BLaER1 (cell line): ENCODE data around the gene DOCK2.

ENCODE experiments used
- H3K27ac ChIP-seq: shearing (Covaris generic); formaldehyde crosslinking; 2 replicates; pipeline ENCODE4 v1.8.1; 2022
- H3K27me3 ChIP-seq: shearing (Covaris generic); formaldehyde crosslinking; 2 replicates; pipeline ENCODE4 v1.8.1; 2022
- H3K36me3 ChIP-seq: shearing (Covaris generic); formaldehyde crosslinking; 2 replicates; pipeline ENCODE4 v1.8.1; 2022
- H3K4me1 ChIP-seq: shearing (Covaris generic); formaldehyde crosslinking; 2 replicates; pipeline ENCODE4 v1.8.1; 2022
- H3K4me2 ChIP-seq: shearing (Covaris generic); formaldehyde crosslinking; 2 replicates; pipeline ENCODE4 v1.8.1; 2022
- H3K4me3 ChIP-seq: shearing (Covaris generic); formaldehyde crosslinking; 2 replicates; pipeline ENCODE4 v1.8.1; 2022
- H3K9ac ChIP-seq: shearing (Covaris generic); formaldehyde crosslinking; 2 replicates; pipeline ENCODE4 v1.8.1; 2022
- H3K9me3 ChIP-seq: shearing (Covaris generic); formaldehyde crosslinking; 2 replicates; pipeline ENCODE4 v1.8.1; 2022
- H4K20me1 ChIP-seq: shearing (Covaris generic); formaldehyde crosslinking; 2 replicates; pipeline ENCODE4 v1.8.1; 2022
- Cebpa-rat ChIP-seq: shearing (Covaris generic); IDR thresholded peaks from 2 replicates; pipeline ENCODE4 v1.8.1; 2022

DOCK2 gene

DNA sequence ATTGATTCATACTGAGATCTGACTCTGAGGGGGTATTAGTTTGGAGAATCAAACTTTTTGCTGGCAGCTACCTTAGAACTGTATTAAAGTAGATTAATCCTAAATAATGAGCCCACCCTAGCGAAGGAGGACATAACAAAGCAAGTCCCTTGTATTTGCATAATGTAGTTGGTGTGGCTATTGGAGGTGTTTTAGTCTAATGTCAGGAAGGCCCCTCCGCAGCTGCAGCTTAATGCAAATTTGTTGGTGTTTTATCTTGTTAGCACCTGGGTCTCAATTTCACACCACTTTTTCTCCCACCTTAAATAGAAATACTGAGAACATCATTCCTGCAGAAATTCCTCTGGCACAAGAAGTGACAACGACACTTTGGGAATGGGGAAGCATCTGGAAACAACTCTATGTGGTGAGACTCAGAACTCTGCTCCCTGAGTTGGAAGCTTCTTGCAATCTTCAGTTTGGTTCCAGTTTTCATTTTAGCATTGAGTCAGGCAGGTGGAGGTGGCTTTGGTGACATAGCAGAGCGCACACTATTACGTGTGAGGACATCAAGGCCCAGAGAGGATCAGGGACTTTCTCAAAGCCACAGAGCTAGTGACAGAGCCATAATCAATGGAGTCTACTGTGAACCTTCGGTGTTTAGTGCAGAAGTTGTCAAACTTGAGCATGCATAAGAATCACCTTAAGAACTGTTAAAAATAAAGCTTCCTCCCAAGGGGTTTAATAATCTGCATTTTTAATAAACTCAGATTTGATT, 33.9 kb downstream of the DOCK2 start:
- no peak overlapping the region for H3K4me2 ChIP-seq
- H4K20me1 ChIP-seq: peaks cover 38% of the 10 kb centered on the region
- no peaks in the 10 kb centered on the region for H3K9me3 ChIP-seq
- H3K36me3 ChIP-seq: peaks cover 59% of the 10 kb centered on the region
- H3K4me3 ChIP-seq: no peak overlapping the region
- no peaks in the 10 kb centered on the region for H3K27me3 ChIP-seq
- H3K9ac ChIP-seq: no peak overlapping the region
- no peaks in the 10 kb centered on the region for H3K4me1 ChIP-seq
- no peak overlapping the region for H3K27ac ChIP-seq
- TF ChIP-seq Cebpa-rat: no peak

DNA sequence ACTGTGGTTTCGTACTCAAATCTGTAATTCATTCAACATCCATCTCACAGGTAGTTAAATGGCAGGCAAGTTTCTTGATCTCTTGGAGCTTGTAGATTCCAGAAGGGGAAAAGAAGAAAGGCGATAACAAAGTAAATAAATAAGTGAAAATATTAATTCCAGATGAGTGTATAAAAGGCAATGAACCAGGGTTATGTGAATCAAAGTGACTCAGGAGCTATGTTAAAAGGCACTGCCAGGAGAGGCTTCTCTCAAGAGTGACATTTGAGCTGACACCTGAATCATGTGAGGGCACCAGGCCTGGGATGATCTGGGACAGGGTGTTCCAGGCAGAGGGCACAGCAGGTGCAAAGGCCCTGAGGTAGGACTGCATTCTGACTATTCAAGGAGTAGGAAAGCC, 45.0 kb downstream of the DOCK2 start:
- Histone ChIP-seq H3K4me2 (no peak overlapping the region), H3K9ac (no peak overlapping the region), H3K27me3 (no peaks in the 10 kb centered on the region), H3K36me3 (peaks cover 93% of the 10 kb centered on the region), H3K4me1 (peaks cover 24% of the 10 kb centered on the region), H3K27ac (no peak overlapping the region), H4K20me1 (no peaks in the 10 kb centered on the region), H3K4me3 (no peak overlapping the region), H3K9me3 (no peaks in the 10 kb centered on the region)
- no peak for TF ChIP-seq Cebpa-rat

DNA sequence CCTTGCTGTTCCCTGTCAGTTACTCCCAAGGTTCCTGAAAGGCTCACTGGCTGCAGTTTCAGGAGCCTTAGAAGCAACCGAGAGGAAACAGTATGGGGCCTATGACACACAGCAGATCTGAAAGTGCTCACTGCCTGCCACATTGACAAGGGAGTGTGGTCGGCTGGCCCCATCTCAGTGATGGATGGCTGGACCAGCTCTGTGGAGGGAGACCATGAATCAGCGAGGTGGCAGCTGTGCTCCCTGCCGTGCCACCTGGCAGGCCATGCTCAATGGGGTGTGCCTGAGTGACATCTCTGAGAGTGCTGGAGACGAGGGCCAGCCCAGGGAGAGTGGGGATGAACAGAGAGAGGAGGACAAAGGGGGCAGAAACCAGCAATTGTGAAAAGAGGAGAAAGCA, 49.1 kb downstream of the DOCK2 start:
- no peak for TF ChIP-seq Cebpa-rat
- no peak overlapping the region for H3K4me3 ChIP-seq
- no peaks in the 10 kb centered on the region for H4K20me1 ChIP-seq
- no peak overlapping the region for H3K9ac ChIP-seq
- H3K4me2 ChIP-seq: peak overlapping the region; percentile 28; the same call in 1 of the 2 replicates
- H3K9me3 ChIP-seq: no peaks in the 10 kb centered on the region
- H3K4me1 ChIP-seq: peaks cover 24% of the 10 kb centered on the region
- H3K36me3 ChIP-seq: peaks cover 96% of the 10 kb centered on the region
- H3K27ac ChIP-seq: no peak overlapping the region
- no peaks in the 10 kb centered on the region for H3K27me3 ChIP-seq

DNA sequence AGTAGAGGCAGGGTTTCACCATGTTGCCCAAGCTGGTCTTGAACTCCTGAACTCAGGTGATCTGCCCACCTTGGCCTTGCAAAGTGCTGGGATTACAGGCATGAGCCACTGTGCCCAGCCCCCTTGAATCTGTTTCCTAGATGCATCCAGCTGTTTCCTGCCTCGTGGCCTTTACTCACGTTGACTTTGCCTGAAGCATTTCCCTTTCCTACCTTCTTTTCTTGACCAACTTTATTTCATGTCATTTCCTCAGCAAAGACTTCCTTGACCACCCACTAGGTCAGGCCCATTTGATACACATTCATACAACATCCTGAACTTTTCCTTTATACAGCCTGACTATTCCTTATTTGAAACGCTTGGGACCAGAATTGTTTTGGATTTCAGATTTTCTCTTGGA, 51.0 kb downstream of the DOCK2 start:
- no peak overlapping the region for H3K4me2 ChIP-seq
- H3K9me3 ChIP-seq: no peaks in the 10 kb centered on the region
- H3K9ac ChIP-seq: no peak overlapping the region
- no peak overlapping the region for H3K27ac ChIP-seq
- no peaks in the 10 kb centered on the region for H4K20me1 ChIP-seq
- no peaks in the 10 kb centered on the region for H3K27me3 ChIP-seq
- peaks cover 95% of the 10 kb centered on the region for H3K36me3 ChIP-seq
- no peak for TF ChIP-seq Cebpa-rat
- H3K4me3 ChIP-seq: no peak overlapping the region
- peaks cover 24% of the 10 kb centered on the region for H3K4me1 ChIP-seq

DNA sequence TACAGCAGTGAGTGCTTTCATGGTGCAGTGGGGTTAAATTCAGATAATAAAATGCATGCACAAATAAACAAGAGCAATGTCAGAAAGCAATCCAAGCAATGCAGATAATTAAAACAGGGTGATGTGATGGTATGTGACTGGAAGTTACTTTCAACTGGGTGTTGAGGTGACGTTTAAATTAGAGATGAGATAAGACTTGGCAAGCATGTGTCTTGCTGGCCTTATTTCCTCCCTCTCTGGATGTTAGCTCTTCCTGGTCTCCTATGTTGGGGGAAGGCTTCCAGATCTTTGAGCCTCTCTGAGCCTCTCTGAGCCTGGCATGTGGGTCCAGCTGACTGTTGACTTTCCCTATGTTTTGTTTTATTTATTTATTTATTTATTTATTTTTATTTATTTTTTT, 54.4 kb downstream of the DOCK2 start:
- Histone ChIP-seq H3K27me3 (no peaks in the 10 kb centered on the region), H3K4me2 (no peak overlapping the region), H3K36me3 (peaks cover 95% of the 10 kb centered on the region), H4K20me1 (no peaks in the 10 kb centered on the region), H3K9ac (no peak overlapping the region), H3K9me3 (no peaks in the 10 kb centered on the region), H3K27ac (no peak overlapping the region), H3K4me1 (peaks cover 7% of the 10 kb centered on the region; the same call in 1 of the 2 replicates), H3K4me3 (no peak overlapping the region)
- TF ChIP-seq Cebpa-rat: no peak

DNA sequence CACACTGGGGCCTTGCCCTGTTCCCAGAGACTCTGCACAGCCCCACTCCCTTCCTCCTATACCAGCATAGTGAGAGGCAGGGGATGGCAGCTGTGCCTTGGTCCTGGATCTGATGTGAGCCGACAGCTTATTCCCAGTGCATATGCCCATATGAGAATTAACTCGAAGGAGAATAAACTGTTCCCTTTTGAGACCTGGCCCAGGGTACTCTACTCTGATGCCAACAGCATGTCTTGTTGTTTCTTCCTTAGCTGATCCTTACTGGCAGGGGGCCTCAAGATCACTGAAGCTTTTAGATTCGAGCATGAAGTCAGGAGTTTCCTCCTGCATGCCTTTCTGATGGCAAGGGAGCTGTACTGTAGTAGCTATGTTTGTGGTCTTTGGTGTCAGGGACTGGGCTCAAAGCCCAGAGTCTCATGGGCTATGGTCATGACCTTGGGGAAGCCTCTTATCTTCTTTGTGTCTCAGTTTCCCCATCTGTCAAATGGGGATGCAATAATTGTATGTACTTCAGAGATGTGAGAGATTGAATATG, 57.1 kb downstream of the DOCK2 start:
- TF ChIP-seq Cebpa-rat: no peak
- Histone ChIP-seq H3K27me3 (no peaks in the 10 kb centered on the region), H3K4me3 (no peak overlapping the region), H3K4me2 (no peak overlapping the region), H3K9ac (no peak overlapping the region), H3K9me3 (no peaks in the 10 kb centered on the region), H3K36me3 (peaks cover 98% of the 10 kb centered on the region), H3K4me1 (no peaks in the 10 kb centered on the region), H3K27ac (no peak overlapping the region), H4K20me1 (no peaks in the 10 kb centered on the region)

DNA sequence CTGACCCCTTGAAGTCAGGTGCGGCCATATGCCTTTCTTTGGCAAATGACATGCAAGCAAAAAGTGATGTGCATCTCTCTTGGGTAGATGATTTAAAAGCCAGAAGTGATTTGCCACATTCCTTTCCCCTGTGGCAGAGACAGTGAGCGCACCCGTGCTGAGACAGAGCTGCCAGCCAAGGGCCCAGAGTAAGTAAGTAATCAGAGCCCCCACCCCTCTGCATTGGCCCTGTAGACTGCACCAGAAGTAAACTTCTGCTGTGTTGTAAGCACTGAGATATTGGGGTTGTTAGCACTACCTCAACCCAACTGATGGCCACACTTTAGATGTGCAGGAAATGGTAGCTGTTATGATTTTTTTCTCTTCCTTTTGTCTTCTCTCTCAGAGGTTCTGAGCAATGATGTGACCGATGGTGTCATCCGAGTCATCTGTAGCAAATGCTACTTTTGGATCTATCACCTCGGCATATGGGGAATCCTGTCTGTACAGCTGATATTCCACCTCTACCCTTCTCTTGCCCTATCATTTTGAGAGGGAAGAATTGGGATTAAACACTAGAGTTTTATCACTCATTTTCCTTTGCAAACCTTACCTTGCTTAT, 58.0 kb downstream of the DOCK2 start:
- peaks cover 98% of the 10 kb centered on the region for H3K36me3 ChIP-seq
- H3K9me3 ChIP-seq: no peaks in the 10 kb centered on the region
- no peak overlapping the region for H3K4me2 ChIP-seq
- no peak overlapping the region for H3K4me3 ChIP-seq
- H3K27ac ChIP-seq: no peak overlapping the region
- no peak overlapping the region for H3K9ac ChIP-seq
- H4K20me1 ChIP-seq: no peaks in the 10 kb centered on the region
- no peaks in the 10 kb centered on the region for H3K27me3 ChIP-seq
- H3K4me1 ChIP-seq: no peaks in the 10 kb centered on the region
- TF ChIP-seq Cebpa-rat: no peak

DNA sequence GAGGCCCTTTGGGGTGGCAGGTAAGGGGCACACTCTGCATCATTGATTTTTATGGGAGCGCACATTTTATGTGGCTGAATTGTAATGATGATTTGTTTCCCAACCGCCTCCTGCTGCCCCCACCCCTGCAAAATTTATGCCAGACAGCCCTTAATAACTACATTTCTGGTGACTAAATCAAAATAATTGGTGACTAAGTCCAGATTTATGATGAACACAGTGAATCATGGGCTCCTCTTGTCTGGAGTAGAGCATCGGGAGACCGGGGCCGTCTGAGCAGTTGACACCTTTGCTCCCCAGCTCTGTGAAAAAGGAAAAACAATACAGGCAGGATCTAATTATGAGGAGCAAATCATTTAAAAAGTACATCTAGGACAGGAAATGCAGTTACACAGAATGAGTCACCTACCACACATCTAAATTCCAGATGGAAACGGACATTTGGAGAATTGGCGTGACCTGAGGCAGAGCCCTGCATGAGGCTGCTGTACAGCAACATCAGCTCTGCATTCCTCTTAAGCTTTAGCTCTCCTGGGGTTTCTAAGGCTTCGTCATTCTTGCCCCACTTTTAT, 58.9 kb downstream of the DOCK2 start:
- H3K9ac ChIP-seq: no peak overlapping the region
- peaks cover 94% of the 10 kb centered on the region for H3K36me3 ChIP-seq
- H3K4me1 ChIP-seq: no peaks in the 10 kb centered on the region
- no peak overlapping the region for H3K4me2 ChIP-seq
- no peak overlapping the region for H3K27ac ChIP-seq
- no peaks in the 10 kb centered on the region for H4K20me1 ChIP-seq
- H3K27me3 ChIP-seq: no peaks in the 10 kb centered on the region
- no peaks in the 10 kb centered on the region for H3K9me3 ChIP-seq
- no peak for TF ChIP-seq Cebpa-rat
- no peak overlapping the region for H3K4me3 ChIP-seq

DNA sequence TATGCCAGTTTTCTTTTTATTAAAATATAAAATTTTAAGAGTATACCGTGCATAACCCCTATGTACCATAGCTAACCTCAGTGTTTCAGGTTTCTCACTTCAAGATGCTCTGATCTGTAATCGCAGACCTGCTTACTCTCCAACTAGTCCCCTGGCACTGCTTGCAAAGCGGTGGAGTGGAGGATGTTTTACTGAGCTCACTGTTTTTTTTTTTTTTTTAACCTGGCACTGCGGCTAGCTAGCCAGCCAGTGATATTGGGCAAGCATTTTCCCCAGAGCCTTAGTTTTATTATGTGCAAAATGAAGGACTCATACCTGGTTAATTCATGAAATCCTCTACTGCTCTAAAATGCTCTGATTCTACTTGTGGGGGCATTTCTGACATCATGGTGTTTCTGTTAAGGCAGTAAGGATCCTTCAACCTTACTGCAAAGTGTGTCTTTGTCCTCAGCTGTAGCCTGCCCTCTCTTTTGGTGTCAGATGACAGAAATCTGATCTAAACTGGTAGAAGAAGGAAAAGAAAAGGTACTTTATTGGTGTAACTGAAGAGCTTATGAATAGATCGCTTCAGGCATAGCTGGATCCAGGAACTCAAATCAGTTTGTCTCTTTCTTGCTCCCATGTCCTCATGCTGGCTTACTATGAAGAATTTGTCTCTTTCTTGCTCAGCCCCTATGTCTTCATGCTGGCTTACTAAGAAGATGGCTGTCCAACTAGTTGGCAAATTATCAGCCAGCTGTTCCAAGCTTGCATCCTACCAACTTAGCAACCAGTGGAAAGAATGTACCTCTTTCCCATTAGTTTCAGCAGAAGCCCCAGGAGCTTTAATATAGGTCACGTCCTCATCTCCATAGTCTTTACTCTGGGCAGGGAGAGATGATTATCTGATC, 59.8 kb downstream of the DOCK2 start:
- H3K4me3 ChIP-seq: no peak overlapping the region
- no peaks in the 10 kb centered on the region for H3K4me1 ChIP-seq
- no peak overlapping the region for H3K27ac ChIP-seq
- no peak overlapping the region for H3K9ac ChIP-seq
- H3K27me3 ChIP-seq: no peaks in the 10 kb centered on the region
- no peak overlapping the region for H3K4me2 ChIP-seq
- peaks cover 95% of the 10 kb centered on the region for H3K36me3 ChIP-seq
- no peaks in the 10 kb centered on the region for H3K9me3 ChIP-seq
- no peak for TF ChIP-seq Cebpa-rat
- H4K20me1 ChIP-seq: no peaks in the 10 kb centered on the region
